NCI-H748 (cell line): ENCODE data around the gene SYT15.
A peak's percentile ranks its signal among the peaks of the same experiment; 100 is the strongest.
"Not testable (repeated sequence)": the region's sequence is repeated elsewhere in the genome, so short reads cannot be mapped to it uniquely, and the experiment has no call there.

Experiments
- DNase-seq: peaks from one replicate; lab custom pipeline; 2025; ENCODE audit not compliant: unreplicated experiment; lab: John Stamatoyannopoulos, UW

Gene SYT15

GRCh38 chr10:46556515-46557318 lies 22.2 kb upstream of the SYT15 start, which contains the start of gene GPRIN2:
Gene GPRIN2 (minus strand): TSS chr10:46556658. CDS start chr10:46550736, 5,922 bp downstream.
- DNase-seq = peak; percentile 55

GRCh38 chr10:46557319-46558121 lies 21.4 kb upstream of the SYT15 start:
- peak; percentile 19 for DNase-seq

GRCh38 chr10:46558122-46558391 lies 20.9 kb upstream of the SYT15 start:
- no peak for DNase-seq

GRCh38 chr10:46558392-46559185 lies 20.3 kb upstream of the SYT15 start:
- peak; percentile 71 for DNase-seq

GRCh38 chr10:46559231-46559671 lies 19.7 kb upstream of the SYT15 start:
- no peak for DNase-seq

GRCh38 chr10:46560381-46560780 lies 18.5 kb upstream of the SYT15 start:
- DNase-seq = no peak

GRCh38 chr10:46560952-46561351 lies 18.0 kb upstream of the SYT15 start:
- no peak for DNase-seq

- DNase-seq = peak; percentile 41
These were observed 13.2 kb upstream of the SYT15 start for GRCh38 chr10:46565591-46566332.

GRCh38 chr10:46567151-46567550 lies 11.8 kb upstream of the SYT15 start:
- not testable (repeated sequence) for DNase-seq

- DNase-seq = not testable (repeated sequence)
These were observed 8.3 kb upstream of the SYT15 start for GRCh38 chr10:46570655-46571054.

- not testable (repeated sequence) for DNase-seq
These were observed 6.2 kb upstream of the SYT15 start for GRCh38 chr10:46572765-46573164.

- not testable (repeated sequence) for DNase-seq
These were observed 5.6 kb upstream of the SYT15 start for GRCh38 chr10:46573314-46573713.

- DNase-seq = not testable (repeated sequence)
These were observed 5.0 kb upstream of the SYT15 start for GRCh38 chr10:46573884-46574283.

- not testable (repeated sequence) for DNase-seq
These were observed 1.1 kb upstream of the SYT15 start for GRCh38 chr10:46577624-46578473.

- not testable (repeated sequence) for DNase-seq
These were observed 450 bp downstream of the SYT15 start for GRCh38 chr10:46579378-46579777.

- not testable (repeated sequence) for DNase-seq
These were observed 3.1 kb downstream of the SYT15 start for GRCh38 chr10:46581997-46582396.

- not testable (repeated sequence) for DNase-seq
These were observed 3.6 kb downstream of the SYT15 start for GRCh38 chr10:46582568-46582967.

GRCh38 chr10:46584196-46584595 lies 5.3 kb downstream of the SYT15 start:
- DNase-seq = not testable (repeated sequence)

GRCh38 chr10:46585246-46585645 lies 6.3 kb downstream of the SYT15 start:
- not testable (repeated sequence) for DNase-seq

- not testable (repeated sequence) for DNase-seq
These were observed 8.6 kb downstream of the SYT15 start for GRCh38 chr10:46587546-46587945.
